HTERT RPE-1 (cell line): ENCODE results near the gene RTN1.

Source experiments
- in situ Hi-C: fragments of 300-500 bp; cut with MboI; formaldehyde crosslinking; loops from 4 replicates; pipeline ENCODE4 v1.14.3; 2020; ENCODE audit warnings: low sequenced_read_pairs

The RTN1 gene

DNA sequence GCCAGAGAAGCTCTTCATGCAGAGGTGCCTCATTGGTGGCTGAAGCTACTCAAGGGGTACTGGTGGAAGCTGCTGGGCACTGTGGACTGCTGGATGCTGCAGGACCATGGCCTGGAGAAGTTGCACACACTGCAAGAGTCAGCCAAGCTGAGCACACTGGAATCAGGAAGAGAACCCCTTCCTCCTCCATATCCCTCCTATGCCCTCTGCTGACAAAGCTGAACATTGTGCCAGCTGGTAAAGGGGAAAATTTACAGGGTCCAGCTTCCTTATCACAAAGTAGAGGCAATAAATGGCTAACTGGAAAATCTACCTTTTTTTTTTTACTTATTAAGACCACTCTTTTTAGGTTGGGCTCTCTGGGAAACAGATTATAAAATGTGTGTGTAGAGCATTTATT, 300.5 kb downstream of the RTN1 start:
- in situ Hi-C loops, result no loop called here

DNA sequence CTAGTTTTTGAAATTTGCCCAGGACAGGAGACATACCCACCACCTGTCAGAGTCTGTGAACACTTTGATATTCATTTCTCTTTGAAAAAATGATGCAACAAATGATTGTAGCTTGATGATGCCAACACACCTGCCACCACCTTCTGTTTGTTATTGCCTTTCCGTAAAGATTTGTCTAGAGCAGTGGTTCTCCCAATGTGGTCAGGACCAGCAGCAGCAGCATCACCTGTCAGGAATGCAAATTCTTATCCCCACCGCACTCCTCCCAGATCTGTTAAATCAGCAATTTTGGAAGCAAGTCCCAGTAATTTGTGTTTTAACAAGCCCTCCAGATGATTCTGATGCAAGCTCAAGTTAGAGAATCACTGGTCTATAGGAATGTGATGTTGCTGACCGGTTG, 303.9 kb downstream of the RTN1 start:
- in situ Hi-C loops, result no loop called here

DNA sequence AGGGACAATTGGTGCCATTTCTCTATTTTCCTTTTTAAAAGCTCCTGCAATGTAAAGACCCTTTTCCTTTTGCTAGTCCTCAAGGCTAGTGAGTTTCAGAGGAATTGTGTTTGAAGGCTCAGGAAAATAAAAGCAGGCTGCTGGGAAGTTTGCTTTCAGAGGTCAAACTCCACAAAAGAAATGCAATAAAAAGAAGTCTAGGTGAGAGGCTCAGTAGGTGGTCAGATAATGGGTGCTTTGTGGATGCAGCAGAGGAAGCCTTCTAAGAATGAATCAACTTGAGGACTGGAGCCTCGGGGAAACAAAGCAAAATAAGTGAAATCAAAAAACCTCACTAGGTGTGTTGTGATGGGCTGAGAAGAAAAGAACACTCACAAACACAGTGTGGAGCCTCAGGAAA, 304.3 kb downstream of the RTN1 start:
- in situ Hi-C loops, result no loop called here

DNA sequence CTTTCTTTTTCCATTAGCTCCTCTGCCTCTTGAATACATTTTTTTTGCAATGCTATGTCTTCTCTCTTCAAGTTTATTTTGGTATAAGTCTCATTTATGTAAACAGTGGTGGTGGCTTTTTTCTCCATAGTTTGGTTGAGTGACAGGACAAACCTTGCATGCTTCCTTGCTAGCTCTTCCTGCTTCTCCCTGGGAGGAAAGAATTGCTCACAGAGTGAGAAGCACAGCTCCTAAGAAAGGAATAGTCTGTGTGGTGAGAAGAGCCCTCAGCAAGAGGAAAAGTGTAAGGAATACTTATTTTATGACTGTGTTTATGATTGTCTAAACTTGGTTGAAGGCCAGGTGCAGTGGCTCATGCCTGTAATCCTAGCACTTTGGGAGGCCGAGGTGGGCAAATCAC, 305.5 kb downstream of the RTN1 start:
- in situ Hi-C loops, result no loop called here

DNA sequence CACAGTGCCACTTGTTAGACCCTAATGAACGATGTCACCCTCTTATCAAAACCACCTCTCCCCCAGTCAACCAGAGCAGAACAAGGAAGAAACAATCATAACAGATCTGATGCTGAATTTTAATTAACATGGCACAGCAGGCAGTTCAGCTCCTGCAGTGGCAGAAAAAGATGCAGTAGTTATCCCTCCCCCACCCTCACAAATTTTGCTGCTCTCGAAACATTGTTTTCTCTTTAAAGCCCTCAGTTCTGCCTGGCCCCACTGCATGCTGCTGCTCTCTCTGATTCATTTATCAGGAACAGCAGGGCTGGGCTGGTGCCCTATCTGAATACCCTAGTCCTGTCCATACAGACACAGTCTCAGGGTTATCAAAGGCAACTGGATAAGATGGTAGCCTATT, 306.2 kb downstream of the RTN1 start:
- in situ Hi-C loops, result no loop called here

DNA sequence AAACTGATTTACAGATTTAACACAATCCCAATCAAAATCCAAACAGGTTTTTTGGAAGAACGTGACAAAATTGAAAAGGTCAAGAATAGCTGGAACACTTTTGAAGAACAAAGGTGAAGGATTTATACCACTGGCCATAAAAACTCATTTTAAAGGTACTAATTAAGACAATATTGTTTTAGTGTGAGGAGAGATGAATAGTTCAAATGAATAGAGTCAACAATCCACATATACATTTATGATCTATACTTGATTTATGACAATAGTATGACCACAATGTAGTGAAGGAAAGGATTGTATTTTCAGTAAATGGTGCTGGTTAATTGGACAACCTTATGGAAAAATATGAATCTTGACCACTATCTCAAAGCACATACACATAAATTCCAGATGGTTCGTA, 323.3 kb downstream of the RTN1 start:
- in situ Hi-C loops, result no loop called here
